ENCODE measurements around the gene NPY2R. TPM values are rescaled to one million over a fixed set of nuclear protein-coding genes. Genes with fewer than 3 reads are reported as not detected.

NPY2R gene
- total RNA-seq, 1 donor from 2014 or later: not detected

DNA sequence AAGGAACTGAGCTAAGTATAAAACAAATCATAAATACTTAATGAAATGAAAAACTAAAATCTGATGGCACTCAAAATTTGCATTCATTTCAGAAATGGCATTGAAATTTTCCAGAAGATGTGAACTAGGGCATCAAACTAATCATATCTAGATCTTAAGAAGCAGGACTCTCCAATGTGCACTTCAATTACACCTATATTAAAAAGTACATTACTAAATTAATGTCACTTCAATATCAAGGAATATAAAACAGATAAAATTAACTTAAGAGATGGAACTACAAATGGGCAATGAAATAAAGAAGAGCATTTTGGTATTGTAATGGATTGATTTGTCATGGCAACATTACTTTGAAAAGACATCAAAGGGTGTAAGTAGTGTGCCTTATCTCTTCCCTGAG is 20.3 kb downstream of the NPY2R start:
- H3K4me1 Mint-ChIP-seq (ENCODE audit: low read depth, unreplicated experiment): no peaks in the 10 kb centered on the region
- TF ChIP-seq, protein P1, sequence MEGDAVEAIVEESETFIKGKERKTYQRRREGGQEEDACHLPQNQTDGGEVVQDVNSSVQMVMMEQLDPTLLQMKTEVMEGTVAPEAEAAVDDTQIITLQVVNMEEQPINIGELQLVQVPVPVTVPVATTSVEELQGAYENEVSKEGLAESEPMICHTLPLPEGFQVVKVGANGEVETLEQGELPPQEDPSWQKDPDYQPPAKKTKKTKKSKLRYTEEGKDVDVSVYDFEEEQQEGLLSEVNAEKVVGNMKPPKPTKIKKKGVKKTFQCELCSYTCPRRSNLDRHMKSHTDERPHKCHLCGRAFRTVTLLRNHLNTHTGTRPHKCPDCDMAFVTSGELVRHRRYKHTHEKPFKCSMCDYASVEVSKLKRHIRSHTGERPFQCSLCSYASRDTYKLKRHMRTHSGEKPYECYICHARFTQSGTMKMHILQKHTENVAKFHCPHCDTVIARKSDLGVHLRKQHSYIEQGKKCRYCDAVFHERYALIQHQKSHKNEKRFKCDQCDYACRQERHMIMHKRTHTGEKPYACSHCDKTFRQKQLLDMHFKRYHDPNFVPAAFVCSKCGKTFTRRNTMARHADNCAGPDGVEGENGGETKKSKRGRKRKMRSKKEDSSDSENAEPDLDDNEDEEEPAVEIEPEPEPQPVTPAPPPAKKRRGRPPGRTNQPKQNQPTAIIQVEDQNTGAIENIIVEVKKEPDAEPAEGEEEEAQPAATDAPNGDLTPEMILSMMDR (IDR thresholded peaks at IDR 0.05; ENCODE audit: partially characterized antibody, unreplicated experiment): no peak

DNA sequence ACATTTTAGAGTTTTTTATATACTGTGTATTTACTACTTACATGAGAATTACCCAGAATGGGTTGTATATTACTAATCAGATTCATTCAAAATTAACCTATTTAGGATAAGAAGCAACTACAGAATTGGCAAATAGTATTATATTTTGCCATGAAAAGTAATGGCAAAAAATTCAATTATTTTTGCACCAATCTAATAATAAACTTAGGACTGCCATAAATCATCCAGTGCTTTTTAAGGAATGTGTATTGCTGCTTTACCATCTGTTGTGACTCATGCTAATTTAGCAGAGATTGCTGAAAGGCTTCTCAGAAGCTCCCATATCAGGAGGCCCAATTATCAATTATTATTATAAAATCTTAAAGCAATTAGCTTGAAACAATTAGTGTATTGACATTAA is 24.0 kb downstream of the NPY2R start:
- H3K27ac Mint-ChIP-seq (ENCODE audit: unreplicated experiment): no peak overlapping the region
- H3K36me3 Mint-ChIP-seq (ENCODE audit: unreplicated experiment): no peaks in the 10 kb centered on the region
- TF ChIP-seq, protein P1 (IDR thresholded peaks at IDR 0.05; ENCODE audit: partially characterized antibody, unreplicated experiment): no peak
- H3K27me3 Mint-ChIP-seq (ENCODE audit: unreplicated experiment): no peaks in the 10 kb centered on the region
- no peak overlapping the region for H3K4me3 Mint-ChIP-seq (ENCODE audit: unreplicated experiment)
- H3K4me1 Mint-ChIP-seq (ENCODE audit: low read depth, unreplicated experiment): no peaks in the 10 kb centered on the region
- no peak for DNase-seq
- no peaks in the 10 kb centered on the region for H3K9me3 Mint-ChIP-seq (ENCODE audit: unreplicated experiment)

More for the DNA sequence above, 20.3 kb downstream of the NPY2R start:
- Mint-ChIP-seq H3K27me3 (ENCODE audit: unreplicated experiment) (no peaks in the 10 kb centered on the region), H3K4me3 (ENCODE audit: unreplicated experiment) (no peak overlapping the region), H3K27ac (ENCODE audit: unreplicated experiment) (no peak overlapping the region), H3K36me3 (ENCODE audit: unreplicated experiment) (no peaks in the 10 kb centered on the region), H3K9me3 (ENCODE audit: unreplicated experiment) (no peaks in the 10 kb centered on the region)
- DNase-seq: no peak

DNA sequence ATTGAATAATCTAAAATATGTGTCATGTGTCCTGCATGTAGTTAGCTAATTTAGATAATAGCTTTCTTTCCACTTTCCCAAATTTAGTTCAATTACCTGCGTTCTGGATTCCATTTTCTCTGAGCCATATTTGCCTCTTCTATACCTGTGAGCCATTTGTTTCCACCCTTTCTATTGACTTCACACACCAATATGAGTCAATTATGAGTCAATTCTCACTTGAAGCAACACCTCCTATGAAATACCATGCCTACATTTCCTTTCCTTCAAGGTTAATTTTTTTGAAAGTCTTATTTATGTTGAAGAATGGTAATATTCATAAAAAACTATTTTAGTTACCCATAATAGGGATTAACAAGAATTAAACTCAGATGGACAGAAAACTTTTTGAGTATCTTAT is 25.8 kb downstream of the NPY2R start:
- TF ChIP-seq, protein P1 (IDR thresholded peaks at IDR 0.05; ENCODE audit: partially characterized antibody, unreplicated experiment): no peak
- Mint-ChIP-seq H3K36me3 (ENCODE audit: unreplicated experiment) (no peaks in the 10 kb centered on the region), H3K4me3 (ENCODE audit: unreplicated experiment) (no peak overlapping the region), H3K9me3 (ENCODE audit: unreplicated experiment) (no peaks in the 10 kb centered on the region), H3K27me3 (ENCODE audit: unreplicated experiment) (no peaks in the 10 kb centered on the region), H3K27ac (ENCODE audit: unreplicated experiment) (no peak overlapping the region), H3K4me1 (ENCODE audit: low read depth, unreplicated experiment) (no peaks in the 10 kb centered on the region)
- DNase-seq: no peak

DNA sequence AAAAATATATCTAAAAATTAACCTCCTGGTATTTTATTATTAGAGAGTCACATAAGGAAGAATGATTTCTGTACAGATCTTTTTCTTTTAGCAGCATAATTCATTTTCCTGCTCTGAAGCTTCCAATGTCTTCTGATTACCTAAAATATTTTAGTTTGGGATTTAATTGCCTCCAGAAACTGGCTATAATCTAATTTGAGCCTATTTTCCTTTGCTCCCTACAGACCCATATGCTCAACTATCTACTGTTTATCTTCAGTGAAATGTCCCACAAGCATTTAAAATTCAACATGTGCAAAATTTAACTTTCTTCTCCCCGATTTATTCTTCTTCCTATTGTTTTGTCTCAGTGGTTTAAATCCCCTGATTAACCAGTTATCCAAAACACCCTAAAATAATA is 29.1 kb downstream of the NPY2R start:
- no peaks in the 10 kb centered on the region for H3K36me3 Mint-ChIP-seq (ENCODE audit: unreplicated experiment)
- no peaks in the 10 kb centered on the region for H3K4me1 Mint-ChIP-seq (ENCODE audit: low read depth, unreplicated experiment)
- no peaks in the 10 kb centered on the region for H3K9me3 Mint-ChIP-seq (ENCODE audit: unreplicated experiment)
- TF ChIP-seq, protein P1 (IDR thresholded peaks at IDR 0.05; ENCODE audit: partially characterized antibody, unreplicated experiment): no peak
- H3K27me3 Mint-ChIP-seq (ENCODE audit: unreplicated experiment): no peaks in the 10 kb centered on the region
- DNase-seq: no peak
- H3K27ac Mint-ChIP-seq (ENCODE audit: unreplicated experiment): no peak overlapping the region
- H3K4me3 Mint-ChIP-seq (ENCODE audit: unreplicated experiment): no peak overlapping the region

DNA sequence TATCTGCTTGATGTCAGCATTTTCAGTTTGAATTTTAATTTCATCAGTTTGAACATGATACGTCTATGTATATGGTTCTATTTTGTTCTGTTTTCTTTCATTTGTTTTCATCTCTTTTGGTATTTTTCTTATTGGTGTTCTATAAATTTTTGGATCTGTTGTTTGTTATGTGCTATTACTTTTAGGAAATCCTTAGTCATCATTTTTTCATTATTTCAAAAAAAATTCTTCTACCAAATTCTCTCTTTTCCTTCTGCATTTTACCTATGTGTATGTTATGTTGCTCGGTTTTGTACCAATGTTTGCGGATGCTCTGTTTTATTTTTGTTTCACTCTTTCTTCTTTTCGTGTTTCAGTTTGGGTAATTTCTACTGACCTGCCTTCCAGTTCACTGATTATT is 32.8 kb downstream of the NPY2R start:
- no peaks in the 10 kb centered on the region for H3K27me3 Mint-ChIP-seq (ENCODE audit: unreplicated experiment)
- no peaks in the 10 kb centered on the region for H3K9me3 Mint-ChIP-seq (ENCODE audit: unreplicated experiment)
- TF ChIP-seq, protein P1 (IDR thresholded peaks at IDR 0.05; ENCODE audit: partially characterized antibody, unreplicated experiment): no peak
- no peak overlapping the region for H3K4me3 Mint-ChIP-seq (ENCODE audit: unreplicated experiment)
- no peak for DNase-seq
- H3K27ac Mint-ChIP-seq (ENCODE audit: unreplicated experiment): no peak overlapping the region
- H3K36me3 Mint-ChIP-seq (ENCODE audit: unreplicated experiment): no peaks in the 10 kb centered on the region
- H3K4me1 Mint-ChIP-seq (ENCODE audit: low read depth, unreplicated experiment): no peaks in the 10 kb centered on the region

Data from glutamatergic neuron (in vitro differentiated cells).